Measurements from ENCODE around the gene INCA1. TPM values are rescaled to one million over a fixed set of nuclear protein-coding genes. Genes with fewer than 3 reads are reported as not detected.
A peak's percentile ranks its signal among the peaks of the same experiment; 100 is the strongest.
"Not testable (repeated sequence)": the region's sequence is repeated elsewhere in the genome, so short reads cannot be mapped to it uniquely, and the experiment has no call there.

INCA1 gene
- total RNA-seq, 4 donors from 2014 or later, result 3.4 TPM; not detected in 3

DNA sequence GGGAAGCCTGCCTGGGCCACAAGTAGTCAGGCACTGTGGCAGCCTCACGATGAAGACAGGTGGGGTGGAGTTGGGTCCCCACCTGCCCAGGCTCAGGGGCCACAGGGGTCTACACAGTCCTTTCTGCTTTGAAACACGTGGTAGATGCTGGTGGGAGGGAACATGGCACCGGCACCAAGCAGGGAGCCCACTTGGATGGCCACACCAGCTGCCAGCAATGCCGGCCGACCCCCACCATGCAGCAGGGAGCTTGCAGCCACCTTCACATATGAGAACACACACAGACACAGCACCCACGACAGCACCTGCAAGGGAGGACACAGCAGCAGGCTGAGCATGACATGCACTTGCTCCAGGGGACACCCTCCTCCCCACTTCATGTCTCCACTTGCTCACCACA is 35.5 kb upstream of the INCA1 start:
- TF ChIP-seq, protein P1, sequence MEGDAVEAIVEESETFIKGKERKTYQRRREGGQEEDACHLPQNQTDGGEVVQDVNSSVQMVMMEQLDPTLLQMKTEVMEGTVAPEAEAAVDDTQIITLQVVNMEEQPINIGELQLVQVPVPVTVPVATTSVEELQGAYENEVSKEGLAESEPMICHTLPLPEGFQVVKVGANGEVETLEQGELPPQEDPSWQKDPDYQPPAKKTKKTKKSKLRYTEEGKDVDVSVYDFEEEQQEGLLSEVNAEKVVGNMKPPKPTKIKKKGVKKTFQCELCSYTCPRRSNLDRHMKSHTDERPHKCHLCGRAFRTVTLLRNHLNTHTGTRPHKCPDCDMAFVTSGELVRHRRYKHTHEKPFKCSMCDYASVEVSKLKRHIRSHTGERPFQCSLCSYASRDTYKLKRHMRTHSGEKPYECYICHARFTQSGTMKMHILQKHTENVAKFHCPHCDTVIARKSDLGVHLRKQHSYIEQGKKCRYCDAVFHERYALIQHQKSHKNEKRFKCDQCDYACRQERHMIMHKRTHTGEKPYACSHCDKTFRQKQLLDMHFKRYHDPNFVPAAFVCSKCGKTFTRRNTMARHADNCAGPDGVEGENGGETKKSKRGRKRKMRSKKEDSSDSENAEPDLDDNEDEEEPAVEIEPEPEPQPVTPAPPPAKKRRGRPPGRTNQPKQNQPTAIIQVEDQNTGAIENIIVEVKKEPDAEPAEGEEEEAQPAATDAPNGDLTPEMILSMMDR (IDR thresholded peaks at IDR 0.05), result no peak
- no peak for TF ChIP-seq POLR2A (IDR thresholded peaks at IDR 0.05)
- Histone ChIP-seq H3K27me3 (no peaks in the 10 kb centered on the region), H3K27ac (no peak overlapping the region), H3K36me3 (no peaks in the 10 kb centered on the region), H3K4me3 (no peak overlapping the region), H3K4me1 (no peaks in the 10 kb centered on the region), H3K9me3 (no peaks in the 10 kb centered on the region)
- intact Hi-C loops (cut with DNase I; ENCODE audit: low total_unique reads), result no loop called here
- DNase-seq, result no peak

DNA sequence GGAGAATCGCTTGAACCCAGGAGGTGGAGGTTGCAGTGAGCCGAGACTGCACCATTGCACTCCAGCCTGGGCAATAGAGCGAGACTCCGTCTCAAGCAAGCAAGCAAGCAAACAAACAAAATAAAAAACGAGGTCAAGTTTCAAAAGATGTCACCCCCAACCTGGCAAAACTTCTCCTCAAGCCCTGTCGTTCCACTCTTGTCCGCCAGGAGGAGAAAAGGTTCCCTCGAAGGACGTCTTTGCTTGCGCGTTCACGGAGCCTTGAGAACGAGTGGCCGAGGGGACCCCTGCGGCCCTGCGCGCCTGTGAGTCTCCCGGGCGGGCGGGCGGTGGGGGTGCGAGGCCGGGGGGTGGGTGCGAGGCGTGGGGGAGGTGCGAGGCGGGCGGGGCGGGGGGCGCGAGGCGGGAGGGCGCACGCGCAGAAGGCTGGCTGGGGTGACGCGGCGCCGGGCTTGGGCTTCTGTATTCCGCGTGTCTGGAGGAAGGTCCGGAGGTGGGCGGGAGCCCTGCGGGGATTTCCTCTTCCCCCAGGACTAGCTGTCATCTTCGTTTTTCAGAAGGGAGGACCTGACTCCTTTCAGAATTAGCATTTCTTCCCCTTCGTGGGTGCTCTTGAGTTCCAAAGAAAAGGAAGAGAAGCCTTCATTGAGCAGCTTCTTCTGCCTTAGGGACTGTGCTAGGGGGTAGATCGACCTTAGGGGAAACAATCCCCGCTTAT is 34.2 kb upstream of the INCA1 start:
- intact Hi-C loops (cut with DNase I; ENCODE audit: low total_unique reads), result no loop called here
- no peak for TF ChIP-seq POLR2A (IDR thresholded peaks at IDR 0.05)
- TF ChIP-seq, protein P1 (IDR thresholded peaks at IDR 0.05), result peak; percentile 82 to 92 (median 89)
- Histone ChIP-seq H3K4me1 (no peaks in the 10 kb centered on the region), H3K9me3 (no peaks in the 10 kb centered on the region), H3K4me3 (peak overlapping the region; percentile 23 to 51), H3K27ac (peak overlapping the region; percentile 56 to 73), H3K27me3 (no peaks in the 10 kb centered on the region), H3K36me3 (no peaks in the 10 kb centered on the region)
- DNase-seq, result peak; percentile 80 to 83

DNA sequence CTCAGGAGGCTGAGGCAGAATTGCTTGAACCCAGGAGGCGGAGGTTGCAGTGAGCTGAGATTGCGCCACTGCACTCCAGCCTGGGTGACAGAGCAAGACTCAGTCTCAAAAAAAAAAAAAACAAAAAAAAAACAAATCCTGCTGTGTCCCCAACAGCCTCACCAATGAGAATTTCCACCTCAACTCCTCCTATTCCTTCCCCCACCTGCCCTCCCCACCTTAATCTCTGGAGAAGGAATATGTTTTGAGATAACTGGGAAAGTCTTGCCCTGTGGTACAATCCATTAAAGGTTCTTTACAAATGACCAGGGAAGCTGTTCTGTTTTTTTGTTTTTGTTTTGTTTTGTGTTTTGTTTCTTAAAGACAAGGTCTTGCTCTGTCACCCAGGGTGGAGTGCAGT is 32.8 kb upstream of the INCA1 start:
- DNase-seq; H3K9me3 ChIP-seq; intact Hi-C loops (cut with DNase I; ENCODE audit: low total_unique reads); H3K4me3 ChIP-seq; H3K27ac ChIP-seq; H3K4me1 ChIP-seq; H3K27me3 ChIP-seq; H3K36me3 ChIP-seq: not testable (repeated sequence)

DNA sequence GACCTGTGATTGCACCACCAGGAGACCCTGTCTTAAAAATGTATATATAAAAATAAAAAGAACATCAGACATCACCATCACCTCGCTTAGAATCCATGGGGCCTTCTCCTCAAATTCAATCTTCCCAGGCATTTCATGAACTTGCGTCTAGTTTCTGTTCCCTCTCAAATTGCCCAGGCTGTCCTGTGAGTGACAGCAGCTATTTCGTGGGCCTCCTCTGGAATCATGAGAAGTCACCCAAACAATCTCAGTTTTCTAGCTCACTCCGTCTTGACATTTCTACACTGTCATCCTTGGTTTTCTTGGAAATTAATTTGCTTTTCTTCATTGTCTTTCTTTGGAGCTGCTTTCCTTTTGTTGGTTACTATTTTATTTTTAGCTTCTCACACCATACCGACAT is 30.6 kb upstream of the INCA1 start:
- H3K4me1 ChIP-seq, result no peaks in the 10 kb centered on the region
- intact Hi-C loops (cut with DNase I; ENCODE audit: low total_unique reads), result no loop called here
- no peak for DNase-seq
- no peaks in the 10 kb centered on the region for H3K36me3 ChIP-seq
- H3K27me3 ChIP-seq, result no peaks in the 10 kb centered on the region
- H3K27ac ChIP-seq, result no peak overlapping the region
- TF ChIP-seq, protein P1 (IDR thresholded peaks at IDR 0.05), result no peak
- TF ChIP-seq POLR2A (IDR thresholded peaks at IDR 0.05), result no peak
- no peaks in the 10 kb centered on the region for H3K9me3 ChIP-seq
- H3K4me3 ChIP-seq, result no peak overlapping the region

DNA sequence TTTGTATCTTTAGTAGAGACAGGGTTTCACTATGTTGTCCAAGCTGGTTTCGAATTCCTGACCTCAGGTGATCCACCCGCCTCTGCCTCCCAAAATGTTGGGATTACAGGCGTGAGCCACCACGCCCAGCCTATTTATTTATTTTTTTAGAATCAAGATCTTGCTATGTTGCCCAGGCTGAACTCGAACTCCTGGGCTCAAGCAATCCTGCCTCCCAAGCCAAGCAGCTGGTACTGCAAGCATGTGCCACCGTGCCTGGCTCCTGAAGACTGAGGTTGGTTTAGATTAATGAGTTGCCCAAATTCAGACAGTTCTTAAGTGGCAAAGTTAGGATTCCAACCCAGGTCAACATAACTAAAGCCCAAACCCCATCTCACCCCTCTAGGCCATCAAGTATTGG is 30.0 kb upstream of the INCA1 start:
- H3K4me3 ChIP-seq, result no peak overlapping the region
- no peaks in the 10 kb centered on the region for H3K9me3 ChIP-seq
- H3K4me1 ChIP-seq, result no peaks in the 10 kb centered on the region
- intact Hi-C loops (cut with DNase I; ENCODE audit: low total_unique reads), result no loop called here
- H3K36me3 ChIP-seq, result no peaks in the 10 kb centered on the region
- no peak for DNase-seq
- H3K27me3 ChIP-seq, result no peaks in the 10 kb centered on the region
- TF ChIP-seq POLR2A (IDR thresholded peaks at IDR 0.05), result no peak
- TF ChIP-seq, protein P1 (IDR thresholded peaks at IDR 0.05), result no peak
- H3K27ac ChIP-seq, result no peak overlapping the region
